HepG2 (cell line): ENCODE data around the gene INPP1. TPM values are rescaled to one million over a fixed set of nuclear protein-coding genes. Genes with fewer than 3 reads are reported as not detected.

Experiments used
- ARNT ChIP-seq: fragments of 450-650 bp; IDR thresholded peaks from 2 replicates; pipeline ENCODE4 v1.6.1; 2017
- HDAC2 ChIP-seq: sonication (generic); formaldehyde crosslinking; IDR thresholded peaks from 2 replicates; pipeline ENCODE4 v1.4.0; 2020; ENCODE audit warnings: missing genetic modification reagents
- HOXA7 ChIP-seq: sonication (generic); formaldehyde crosslinking; IDR thresholded peaks from 2 replicates; pipeline ENCODE4 v1.8.1; 2022; ENCODE audit warnings: mild to moderate bottlenecking, missing genetic modification reagents, moderate library complexity
- IKZF4 ChIP-seq: sonication (generic); formaldehyde crosslinking; IDR thresholded peaks from 2 replicates; pipeline ENCODE4 v1.5.1; 2020; ENCODE audit warnings: borderline replicate concordance, mild to moderate bottlenecking, low read depth, missing genetic modification reagents; ENCODE audit errors: not compliant biosample characterization
- MED13 ChIP-seq: sonication (generic); formaldehyde crosslinking; IDR thresholded peaks from 2 replicates; pipeline ENCODE4 v1.5.0; 2020; ENCODE audit warnings: missing genetic modification reagents
- NFYB ChIP-seq: sonication (generic); formaldehyde crosslinking; IDR thresholded peaks from 2 replicates; pipeline ENCODE4 v1.4.0; 2020; ENCODE audit warnings: missing genetic modification reagents
- RBFOX2 ChIP-seq: fragments of 200-400 bp; formaldehyde crosslinking; IDR thresholded peaks from 2 replicates; pipeline ENCODE4 v1.6.1; 2017; ENCODE audit warnings: low read depth, mild to moderate bottlenecking, low read length
- SALL1 ChIP-seq: sonication (generic); formaldehyde crosslinking; IDR thresholded peaks from 2 replicates; pipeline ENCODE4 v1.8.0; 2022; ENCODE audit warnings: mild to moderate bottlenecking, missing genetic modification reagents
- SP5 ChIP-seq: IDR thresholded peaks from 2 replicates; pipeline ENCODE4 v1.6.1; 2016; ENCODE audit warnings: low read depth, borderline replicate concordance
- ZBTB20 ChIP-seq: sonication (generic); formaldehyde crosslinking; IDR thresholded peaks from 2 replicates; pipeline ENCODE4 v1.8.1; 2023; ENCODE audit warnings: missing genetic modification reagents, low read depth, mild to moderate bottlenecking, borderline replicate concordance
- ZKSCAN8 ChIP-seq: IDR thresholded peaks from 2 replicates; pipeline ENCODE4 v1.6.1; 2016; ENCODE audit warnings: borderline replicate concordance, missing genetic modification reagents, missing compliant biosample characterization
- ZNF558 ChIP-seq: sonication (generic); formaldehyde crosslinking; IDR thresholded peaks from 2 replicates; pipeline ENCODE4 v1.9.0; 2022; ENCODE audit warnings: mild to moderate bottlenecking, missing genetic modification reagents, borderline replicate concordance
- ZSCAN12 ChIP-seq: sonication (generic); formaldehyde crosslinking; IDR thresholded peaks from 2 replicates; pipeline ENCODE4 v1.9.0; 2021; ENCODE audit warnings: mild to moderate bottlenecking, missing genetic modification reagents
- polyA plus RNA-seq, 8 experiments: library from polyadenylated mRNA; depleted of rRNA in 3 of 8; stranded (reverse) in 7 of 8; unstranded in 1 of 8; fragments of >200 nt; fragmentation: Illumina TruSeq in 4 of 8; extraction: Trizol in 4 of 8; gene quantifications; 2 replicates each; pipeline versions ENCODE4 v1.2.1 to v1.2.3, GENCODE V29; 2011 to 2016; ENCODE audit warnings: low read depth in 4 of 8, missing spikeins in 1 of 8, mixed read lengths in 1 of 8; ENCODE audit not compliant: insufficient read depth in 1 of 8
- total RNA-seq, 5 experiments: library from RNA; depleted of rRNA; stranded (reverse); fragments of >200 nt; fragmentation: Illumina TruSeq; extraction: Trizol; gene quantifications; 2 replicates each; pipeline ENCODE4 v1.2.3, GENCODE V29; 2016; ENCODE audit warnings: low read depth in 1 of 5
- TF ChIP-seq, protein P1 (sequence below): sonication (generic); formaldehyde crosslinking; IDR thresholded peaks from 2 replicates; pipeline ENCODE4 v1.4.0; 2020; ENCODE audit warnings: missing genetic modification reagents, borderline replicate concordance
- TF ChIP-seq, protein P2 (sequence below): sonication (generic); formaldehyde crosslinking; IDR thresholded peaks from 2 replicates; pipeline ENCODE4 v1.5.1; 2020; ENCODE audit warnings: missing genetic modification reagents, mild to moderate bottlenecking, borderline replicate concordance
- TF ChIP-seq, protein P3 (sequence below): sonication (generic); formaldehyde crosslinking; IDR thresholded peaks from 2 replicates; pipeline ENCODE4 v1.8.0; 2022; ENCODE audit warnings: missing genetic modification reagents, mild to moderate bottlenecking, inconsistent platforms, borderline replicate concordance
- TF ChIP-seq, protein P4 (sequence below): sonication (generic); formaldehyde crosslinking; IDR thresholded peaks from 2 replicates; pipeline ENCODE4 v1.5.0; 2020; ENCODE audit warnings: mild to moderate bottlenecking, missing genetic modification reagents
- TF ChIP-seq, protein P5 (sequence below): sonication (generic); formaldehyde crosslinking; IDR thresholded peaks from 2 replicates; pipeline ENCODE4 v1.4.0; 2020; ENCODE audit warnings: missing genetic modification reagents
- TF ChIP-seq, protein P6 (sequence below): sonication (generic); formaldehyde crosslinking; IDR thresholded peaks from 2 replicates; pipeline ENCODE4 v1.5.1; 2020; ENCODE audit warnings: mild to moderate bottlenecking, moderate library complexity, missing genetic modification reagents

The INPP1 gene
- total and polyA plus RNA-seq, 2 of the 13 experiments (the other 11 are each of a cell fraction or from before 2014, with no cell fraction given) = 10.0 to 13.3 TPM

DNA sequence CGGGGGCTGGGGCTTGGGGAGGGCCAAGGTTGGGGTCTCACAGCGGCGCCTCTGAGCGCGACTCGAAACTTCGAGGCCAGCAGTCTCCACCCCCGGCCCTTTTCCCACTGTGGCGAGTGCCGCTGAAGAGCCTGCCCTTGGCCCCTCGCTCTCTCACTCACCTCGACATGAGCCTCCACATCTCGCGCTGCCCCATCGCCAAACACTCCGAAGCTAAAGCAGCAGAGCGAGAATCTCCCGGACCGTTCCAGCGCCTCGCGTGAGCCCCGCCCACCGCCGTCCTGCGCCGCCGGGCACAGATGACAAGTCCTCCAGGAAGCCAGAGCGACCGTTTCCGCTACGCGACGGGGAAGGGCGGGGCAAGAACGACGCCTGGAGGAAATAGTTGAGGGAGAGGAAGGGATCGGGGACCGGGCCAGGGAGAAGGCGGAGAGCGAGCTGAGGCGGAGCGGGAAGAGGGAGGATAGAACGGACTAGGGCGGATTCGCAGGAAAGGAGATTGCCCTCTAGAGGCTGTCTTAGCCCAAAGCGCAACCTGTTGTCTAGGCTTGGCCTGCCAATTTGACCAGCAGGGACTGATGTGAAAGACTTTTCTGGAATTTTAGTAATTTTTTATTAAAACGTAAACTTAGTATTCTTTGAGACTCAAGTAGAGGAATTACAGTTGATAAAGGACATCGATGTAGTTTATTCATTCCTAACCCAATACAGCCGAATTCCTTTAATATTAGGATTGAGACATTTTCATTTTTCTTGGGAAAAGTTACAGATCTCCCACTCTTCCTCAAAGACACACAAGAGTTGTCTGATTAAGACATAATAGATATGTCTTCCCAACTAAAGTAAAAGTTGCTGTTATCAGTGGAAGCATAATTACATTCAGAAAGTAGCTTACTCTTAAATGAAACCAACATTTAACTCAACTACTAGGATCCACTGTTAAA is 23.6 kb upstream of the INPP1 start, which contains the start of gene HIBCH (continued):
- TF ChIP-seq, protein P1, sequence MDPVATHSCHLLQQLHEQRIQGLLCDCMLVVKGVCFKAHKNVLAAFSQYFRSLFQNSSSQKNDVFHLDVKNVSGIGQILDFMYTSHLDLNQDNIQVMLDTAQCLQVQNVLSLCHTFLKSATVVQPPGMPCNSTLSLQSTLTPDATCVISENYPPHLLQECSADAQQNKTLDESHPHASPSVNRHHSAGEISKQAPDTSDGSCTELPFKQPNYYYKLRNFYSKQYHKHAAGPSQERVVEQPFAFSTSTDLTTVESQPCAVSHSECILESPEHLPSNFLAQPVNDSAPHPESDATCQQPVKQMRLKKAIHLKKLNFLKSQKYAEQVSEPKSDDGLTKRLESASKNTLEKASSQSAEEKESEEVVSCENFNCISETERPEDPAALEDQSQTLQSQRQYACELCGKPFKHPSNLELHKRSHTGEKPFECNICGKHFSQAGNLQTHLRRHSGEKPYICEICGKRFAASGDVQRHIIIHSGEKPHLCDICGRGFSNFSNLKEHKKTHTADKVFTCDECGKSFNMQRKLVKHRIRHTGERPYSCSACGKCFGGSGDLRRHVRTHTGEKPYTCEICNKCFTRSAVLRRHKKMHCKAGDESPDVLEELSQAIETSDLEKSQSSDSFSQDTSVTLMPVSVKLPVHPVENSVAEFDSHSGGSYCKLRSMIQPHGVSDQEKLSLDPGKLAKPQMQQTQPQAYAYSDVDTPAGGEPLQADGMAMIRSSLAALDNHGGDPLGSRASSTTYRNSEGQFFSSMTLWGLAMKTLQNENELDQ (CRISPR knock-in tag) = no peak
- TF ChIP-seq SP5 (CRISPR knock-in tag) (peak; percentile 98), ZKSCAN8 (no peak; the same call in none of the 2 replicates), HOXA7 (CRISPR knock-in tag) (no peak), ZNF558 (CRISPR knock-in tag) (no peak; the same call in 1 of the 2 replicates), IKZF4 (CRISPR knock-in tag) (peak; percentile 18), HDAC2 (CRISPR knock-in tag) (peak; percentile 94), ARNT (no peak), SALL1 (CRISPR knock-in tag) (peak; percentile 99), NFYB (CRISPR knock-in tag) (peak; percentile 65), ZSCAN12 (CRISPR knock-in tag) (no peak), ZBTB20 (CRISPR knock-in tag) (peak; percentile 77; the same call in 1 of the 2 replicates), RBFOX2 (peak; percentile 94), MED13 (CRISPR knock-in tag) (no peak; the same call in 1 of the 2 replicates)
- TF ChIP-seq, protein P2, sequence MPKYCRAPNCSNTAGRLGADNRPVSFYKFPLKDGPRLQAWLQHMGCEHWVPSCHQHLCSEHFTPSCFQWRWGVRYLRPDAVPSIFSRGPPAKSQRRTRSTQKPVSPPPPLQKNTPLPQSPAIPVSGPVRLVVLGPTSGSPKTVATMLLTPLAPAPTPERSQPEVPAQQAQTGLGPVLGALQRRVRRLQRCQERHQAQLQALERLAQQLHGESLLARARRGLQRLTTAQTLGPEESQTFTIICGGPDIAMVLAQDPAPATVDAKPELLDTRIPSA (CRISPR knock-in tag) = no peak
- TF ChIP-seq, protein P3, sequence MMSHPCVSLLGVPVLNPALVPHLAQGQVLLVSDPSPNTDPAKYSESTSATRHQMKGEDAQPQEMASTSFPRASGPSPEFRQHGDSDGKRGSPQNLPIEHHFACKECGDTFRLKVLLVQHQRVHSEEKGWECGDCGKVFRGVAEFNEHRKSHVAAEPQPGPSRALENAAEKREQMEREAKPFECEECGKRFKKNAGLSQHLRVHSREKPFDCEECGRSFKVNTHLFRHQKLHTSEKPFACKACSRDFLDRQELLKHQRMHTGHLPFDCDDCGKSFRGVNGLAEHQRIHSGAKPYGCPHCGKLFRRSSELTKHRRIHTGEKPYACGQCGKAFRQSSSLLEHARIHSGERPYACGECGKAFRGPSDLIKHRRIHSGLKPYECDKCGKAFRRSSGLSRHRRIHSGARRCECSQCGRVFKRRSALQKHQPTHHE = no peak
- TF ChIP-seq, protein P4, sequence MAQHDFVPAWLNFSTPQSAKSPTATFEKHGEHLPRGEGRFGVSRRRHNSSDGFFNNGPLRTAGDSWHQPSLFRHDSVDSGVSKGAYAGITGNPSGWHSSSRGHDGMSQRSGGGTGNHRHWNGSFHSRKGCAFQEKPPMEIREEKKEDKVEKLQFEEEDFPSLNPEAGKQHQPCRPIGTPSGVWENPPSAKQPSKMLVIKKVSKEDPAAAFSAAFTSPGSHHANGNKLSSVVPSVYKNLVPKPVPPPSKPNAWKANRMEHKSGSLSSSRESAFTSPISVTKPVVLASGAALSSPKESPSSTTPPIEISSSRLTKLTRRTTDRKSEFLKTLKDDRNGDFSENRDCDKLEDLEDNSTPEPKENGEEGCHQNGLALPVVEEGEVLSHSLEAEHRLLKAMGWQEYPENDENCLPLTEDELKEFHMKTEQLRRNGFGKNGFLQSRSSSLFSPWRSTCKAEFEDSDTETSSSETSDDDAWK (CRISPR knock-in tag) = no peak
- TF ChIP-seq, protein P5, sequence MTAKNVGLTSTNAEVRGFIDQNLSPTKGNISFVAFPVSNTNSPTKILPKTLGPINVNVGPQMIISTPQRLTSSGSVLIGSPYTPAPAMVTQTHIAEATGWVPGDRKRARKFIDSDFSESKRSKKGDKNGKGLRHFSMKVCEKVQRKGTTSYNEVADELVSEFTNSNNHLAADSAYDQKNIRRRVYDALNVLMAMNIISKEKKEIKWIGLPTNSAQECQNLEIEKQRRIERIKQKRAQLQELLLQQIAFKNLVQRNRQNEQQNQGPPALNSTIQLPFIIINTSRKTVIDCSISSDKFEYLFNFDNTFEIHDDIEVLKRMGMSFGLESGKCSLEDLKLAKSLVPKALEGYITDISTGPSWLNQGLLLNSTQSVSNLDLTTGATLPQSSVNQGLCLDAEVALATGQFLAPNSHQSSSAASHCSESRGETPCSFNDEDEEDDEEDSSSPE (CRISPR knock-in tag) = peak; percentile 89
- TF ChIP-seq, protein P6, sequence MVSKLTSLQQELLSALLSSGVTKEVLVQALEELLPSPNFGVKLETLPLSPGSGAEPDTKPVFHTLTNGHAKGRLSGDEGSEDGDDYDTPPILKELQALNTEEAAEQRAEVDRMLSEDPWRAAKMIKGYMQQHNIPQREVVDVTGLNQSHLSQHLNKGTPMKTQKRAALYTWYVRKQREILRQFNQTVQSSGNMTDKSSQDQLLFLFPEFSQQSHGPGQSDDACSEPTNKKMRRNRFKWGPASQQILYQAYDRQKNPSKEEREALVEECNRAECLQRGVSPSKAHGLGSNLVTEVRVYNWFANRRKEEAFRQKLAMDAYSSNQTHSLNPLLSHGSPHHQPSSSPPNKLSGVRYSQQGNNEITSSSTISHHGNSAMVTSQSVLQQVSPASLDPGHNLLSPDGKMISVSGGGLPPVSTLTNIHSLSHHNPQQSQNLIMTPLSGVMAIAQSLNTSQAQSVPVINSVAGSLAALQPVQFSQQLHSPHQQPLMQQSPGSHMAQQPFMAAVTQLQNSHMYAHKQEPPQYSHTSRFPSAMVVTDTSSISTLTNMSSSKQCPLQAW (CRISPR knock-in tag) = peak; percentile 96
